B cell (primary cell): ENCODE results near the gene OTX2.

Experiments used
- CTCF ChIP-seq: fragments of 200-600 bp; IDR thresholded peaks from one replicate; pipeline ENCODE4 v1.8.0; 2022; ENCODE audit warnings: antibody characterized with exemption, mild to moderate bottlenecking
- EZH2 ChIP-seq: IDR thresholded peaks from 2 replicates; pipeline ENCODE4 v1.6.1; 2012; ENCODE audit warnings: borderline replicate concordance, low read depth, mild to moderate bottlenecking, moderate library complexity, low read length; ENCODE audit not compliant: insufficient read depth, poor library complexity, severe bottlenecking

DNA sequence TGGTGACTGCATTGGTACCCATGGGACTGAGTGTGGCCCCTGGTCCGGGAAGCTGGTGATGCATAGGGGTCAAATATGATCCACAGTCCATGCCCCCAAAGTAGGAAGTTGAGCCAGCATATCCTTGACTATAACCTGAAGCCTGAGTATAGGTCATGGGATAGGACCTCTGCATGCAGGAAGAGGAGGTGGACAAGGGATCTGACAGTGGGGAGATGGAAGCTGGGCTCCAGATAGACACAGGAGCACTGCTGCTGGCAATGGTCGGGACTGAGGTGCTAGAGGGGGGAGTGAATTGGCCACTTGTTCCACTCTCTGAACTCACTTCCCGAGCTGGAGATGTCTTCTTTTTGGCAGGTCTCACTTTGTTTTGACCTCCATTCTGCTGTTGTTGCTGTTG lies 8.4 kb downstream of the OTX2 start:
- no peak for TF ChIP-seq CTCF
- no peak for TF ChIP-seq EZH2
